Measurements from ENCODE around the gene CLTCL1. TPM values are rescaled to one million over a fixed set of nuclear protein-coding genes. Genes with fewer than 3 reads are reported as not detected.

CLTCL1 gene
- total and polyA plus RNA-seq, 4 experiments from 2014 or later = 0.80 to 1.7 TPM; not detected in 2

DNA sequence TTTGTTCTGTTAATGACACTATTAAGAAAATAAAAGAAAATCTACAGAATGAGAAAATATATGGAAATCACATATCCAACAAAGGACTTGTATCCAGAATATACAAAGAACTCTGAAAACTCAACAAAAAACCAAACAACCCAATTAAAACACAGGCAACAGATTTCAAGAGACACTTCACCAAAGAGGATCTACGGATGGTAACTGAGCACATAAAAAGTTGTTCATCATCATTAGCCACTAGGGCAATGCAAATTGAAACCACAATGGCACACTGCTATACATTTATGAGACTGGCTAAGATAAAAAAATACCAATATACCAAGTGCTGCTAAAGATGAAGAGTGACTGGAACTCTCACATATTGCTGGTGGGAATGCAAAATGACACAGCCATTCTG lies 78.5 kb downstream of the CLTCL1 start:
- CTCF ChIA-PET (ENCODE audit: partially characterized antibody) = no interaction called here
- Mint-ChIP-seq H3K4me1 (peaks cover 0 to 3% (median 2%) of the 10 kb centered on the region in 4 donors), H3K36me3 (peaks cover 0 to 8% of the 10 kb centered on the region in 2 donors), H3K27ac (no peak overlapping the region), H3K4me3 (no peak overlapping the region), H3K27me3 (peaks cover 9 to 11% of the 10 kb centered on the region in 2 donors), H3K9me3 (no peaks in the 10 kb centered on the region)
- H3K36me3 ChIP-seq (ENCODE audit: insufficient read depth, low read length) = no peaks in the 10 kb centered on the region
- H3K27me3 ChIP-seq (ENCODE audit: insufficient read depth, low read length) = no peaks in the 10 kb centered on the region
- H3K4me1 ChIP-seq (ENCODE audit: insufficient read depth, low read length) = peaks cover 1% of the 10 kb centered on the region
- no peak overlapping the region for H3K27ac ChIP-seq (ENCODE audit: low read depth, low read length)
- intact Hi-C loops (cut with micrococcal nuclease) = no loop called here
- H3K4me3 ChIP-seq (ENCODE audit: low read length in 2 of 2) = no peak overlapping the region
- no peak for DNase-seq
- POLR2A ChIA-PET (ENCODE audit: partially characterized antibody) = no interaction called here
- no peaks in the 10 kb centered on the region for H3K9me3 ChIP-seq (ENCODE audit: control insufficient read depth in 1 of 2, low read length in 2 of 2)

GRCh38 chr22:19212302-19212870 lies 79.1 kb downstream of the CLTCL1 start:
- no peak for DNase-seq
- Histone ChIP-seq H3K4me1 (ENCODE audit: insufficient read depth, low read length) (no peaks in the 10 kb centered on the region), H3K9me3 (ENCODE audit: control insufficient read depth in 1 of 2, low read length in 2 of 2) (no peaks in the 10 kb centered on the region), H3K27me3 (ENCODE audit: insufficient read depth, low read length) (no peaks in the 10 kb centered on the region), H3K27ac (ENCODE audit: low read depth, low read length) (no peak overlapping the region), H3K36me3 (ENCODE audit: insufficient read depth, low read length) (no peaks in the 10 kb centered on the region), H3K4me3 (ENCODE audit: low read length in 2 of 2) (no peak overlapping the region)
- H3K9me3 Mint-ChIP-seq = no peaks in the 10 kb centered on the region
- CTCF ChIA-PET (ENCODE audit: partially characterized antibody) = no interaction called here
- no peaks in the 10 kb centered on the region for H3K4me1 Mint-ChIP-seq
- no peak overlapping the region for H3K27ac Mint-ChIP-seq
- H3K36me3 Mint-ChIP-seq = peaks cover 0 to 8% of the 10 kb centered on the region in 2 donors
- intact Hi-C loops (cut with micrococcal nuclease) = no loop called here
- POLR2A ChIA-PET (ENCODE audit: partially characterized antibody) = interaction anchor here (0.7 kb wide), 1 partner anchor 41 kb away, joined by 3 read pairs; no protein-coding TSS in a partner anchor
- peaks cover 9 to 11% of the 10 kb centered on the region in 2 donors for H3K27me3 Mint-ChIP-seq
- H3K4me3 Mint-ChIP-seq = no peak overlapping the region

- H3K27ac Mint-ChIP-seq = no peak overlapping the region
- H3K4me1 Mint-ChIP-seq = no peaks in the 10 kb centered on the region
- peaks cover 0 to 8% of the 10 kb centered on the region in 2 donors for H3K36me3 Mint-ChIP-seq
- H3K4me3 Mint-ChIP-seq = no peak overlapping the region
- no peaks in the 10 kb centered on the region for H3K9me3 Mint-ChIP-seq
- ChIA-PET POLR2A (ENCODE audit: partially characterized antibody) (no interaction called here), CTCF (ENCODE audit: partially characterized antibody) (no interaction called here)
- Histone ChIP-seq H3K27me3 (ENCODE audit: insufficient read depth, low read length) (no peaks in the 10 kb centered on the region), H3K4me1 (ENCODE audit: insufficient read depth, low read length) (no peaks in the 10 kb centered on the region), H3K4me3 (ENCODE audit: low read length in 2 of 2) (no peak overlapping the region), H3K9me3 (ENCODE audit: control insufficient read depth in 1 of 2, low read length in 2 of 2) (no peaks in the 10 kb centered on the region), H3K27ac (ENCODE audit: low read depth, low read length) (no peak overlapping the region), H3K36me3 (ENCODE audit: insufficient read depth, low read length) (no peaks in the 10 kb centered on the region)
- no peak for DNase-seq
- intact Hi-C loops (cut with micrococcal nuclease) = no loop called here
- peaks cover 11% of the 10 kb centered on the region in 2 donors for H3K27me3 Mint-ChIP-seq
Observed at GRCh38 chr22:19210188-19210587, 81.3 kb downstream of the CLTCL1 start.

DNA sequence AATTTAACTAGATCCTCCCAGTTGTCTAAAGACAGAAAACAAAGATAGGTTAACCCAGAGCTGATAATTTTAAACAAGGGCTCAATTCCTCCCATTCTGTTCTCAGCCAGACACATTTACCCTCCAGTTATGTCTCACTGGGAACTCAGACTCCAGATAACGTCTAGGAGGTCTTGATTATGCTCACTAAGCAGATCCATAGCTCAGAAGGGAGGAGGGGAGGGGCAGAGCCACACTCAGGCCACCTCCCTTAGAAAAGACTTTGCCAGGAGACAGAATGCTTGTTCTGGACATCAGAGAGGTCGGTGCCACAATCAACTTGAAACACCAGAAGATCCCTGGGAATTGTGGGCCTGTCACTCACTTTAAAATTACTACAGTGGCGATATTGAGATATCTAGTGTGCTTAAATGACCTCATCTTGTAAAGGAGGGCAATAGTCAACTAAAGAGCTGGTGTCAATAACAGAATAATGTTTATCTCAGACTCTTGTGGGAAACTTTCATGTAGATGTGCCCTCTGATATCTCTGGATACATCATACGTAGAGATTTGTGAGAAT lies 83.2 kb downstream of the CLTCL1 start:
- DNase-seq = no peak
- H3K27ac ChIP-seq (ENCODE audit: low read depth, low read length) = no peak overlapping the region
- Mint-ChIP-seq H3K4me3 (no peak overlapping the region), H3K9me3 (no peaks in the 10 kb centered on the region), H3K36me3 (peaks cover 0 to 8% of the 10 kb centered on the region in 2 donors), H3K27me3 (peaks cover 11% of the 10 kb centered on the region in 2 donors), H3K27ac (peak overlapping the region in 1 of 7 donors; percentile 19), H3K4me1 (no peaks in the 10 kb centered on the region)
- no peaks in the 10 kb centered on the region for H3K9me3 ChIP-seq (ENCODE audit: control insufficient read depth in 1 of 2, low read length in 2 of 2)
- ChIA-PET CTCF (ENCODE audit: partially characterized antibody) (no interaction called here), POLR2A (ENCODE audit: partially characterized antibody) (no interaction called here)
- no peaks in the 10 kb centered on the region for H3K36me3 ChIP-seq (ENCODE audit: insufficient read depth, low read length)
- H3K27me3 ChIP-seq (ENCODE audit: insufficient read depth, low read length) = no peaks in the 10 kb centered on the region
- intact Hi-C loops (cut with micrococcal nuclease) = no loop called here
- H3K4me3 ChIP-seq (ENCODE audit: low read length in 2 of 2) = no peak overlapping the region
- no peaks in the 10 kb centered on the region for H3K4me1 ChIP-seq (ENCODE audit: insufficient read depth, low read length)

GRCh38 chr22:19207884-19208283 lies 83.6 kb downstream of the CLTCL1 start:
- Histone ChIP-seq H3K4me1 (ENCODE audit: insufficient read depth, low read length) (no peaks in the 10 kb centered on the region), H3K27me3 (ENCODE audit: insufficient read depth, low read length) (no peaks in the 10 kb centered on the region), H3K4me3 (ENCODE audit: low read length in 2 of 2) (no peak overlapping the region), H3K27ac (ENCODE audit: low read depth, low read length) (no peak overlapping the region), H3K9me3 (ENCODE audit: control insufficient read depth in 1 of 2, low read length in 2 of 2) (no peaks in the 10 kb centered on the region), H3K36me3 (ENCODE audit: insufficient read depth, low read length) (no peaks in the 10 kb centered on the region)
- ChIA-PET CTCF (ENCODE audit: partially characterized antibody) (no interaction called here), POLR2A (ENCODE audit: partially characterized antibody) (no interaction called here)
- Mint-ChIP-seq H3K27me3 (peaks cover 8 to 11% of the 10 kb centered on the region in 2 donors), H3K4me1 (no peaks in the 10 kb centered on the region), H3K36me3 (peaks cover 0 to 8% of the 10 kb centered on the region in 2 donors), H3K9me3 (no peaks in the 10 kb centered on the region), H3K27ac (peak overlapping the region in 1 of 7 donors; percentile 19), H3K4me3 (no peak overlapping the region)
- intact Hi-C loops (cut with micrococcal nuclease) = no loop called here
- no peak for DNase-seq

GRCh38 chr22:19207401-19207808 lies 84.1 kb downstream of the CLTCL1 start:
- Histone ChIP-seq H3K27me3 (ENCODE audit: insufficient read depth, low read length) (no peaks in the 10 kb centered on the region), H3K27ac (ENCODE audit: low read depth, low read length) (no peak overlapping the region), H3K36me3 (ENCODE audit: insufficient read depth, low read length) (no peaks in the 10 kb centered on the region), H3K9me3 (ENCODE audit: control insufficient read depth in 1 of 2, low read length in 2 of 2) (no peaks in the 10 kb centered on the region), H3K4me1 (ENCODE audit: insufficient read depth, low read length) (no peaks in the 10 kb centered on the region), H3K4me3 (ENCODE audit: low read length in 2 of 2) (no peak overlapping the region)
- peaks cover 0 to 2% (median 0%) of the 10 kb centered on the region in 8 donors for H3K9me3 Mint-ChIP-seq
- peaks cover 0 to 8% of the 10 kb centered on the region in 2 donors for H3K36me3 Mint-ChIP-seq
- intact Hi-C loops (cut with micrococcal nuclease) = no loop called here
- no peak for DNase-seq
- POLR2A ChIA-PET (ENCODE audit: partially characterized antibody) = no interaction called here
- H3K27ac Mint-ChIP-seq = peak overlapping the region in 1 of 7 donors; percentile 7
- CTCF ChIA-PET (ENCODE audit: partially characterized antibody) = no interaction called here
- no peaks in the 10 kb centered on the region for H3K4me1 Mint-ChIP-seq
- H3K4me3 Mint-ChIP-seq = no peak overlapping the region
- H3K27me3 Mint-ChIP-seq = peaks cover 6 to 11% of the 10 kb centered on the region in 2 donors

- H3K36me3 Mint-ChIP-seq = peaks cover 0 to 8% of the 10 kb centered on the region in 2 donors
- no peaks in the 10 kb centered on the region for H3K4me1 Mint-ChIP-seq
- POLR2A ChIA-PET (ENCODE audit: partially characterized antibody) = no interaction called here
- no peak overlapping the region for H3K27ac Mint-ChIP-seq
- no peak overlapping the region for H3K4me3 Mint-ChIP-seq
- no peaks in the 10 kb centered on the region for H3K27me3 ChIP-seq (ENCODE audit: insufficient read depth, low read length)
- no peaks in the 10 kb centered on the region for H3K36me3 ChIP-seq (ENCODE audit: insufficient read depth, low read length)
- H3K27me3 Mint-ChIP-seq = peaks cover 6 to 11% of the 10 kb centered on the region in 2 donors
- intact Hi-C loops (cut with micrococcal nuclease) = no loop called here
- DNase-seq = no peak
- peaks cover 0 to 2% (median 0%) of the 10 kb centered on the region in 8 donors for H3K9me3 Mint-ChIP-seq
- H3K27ac ChIP-seq (ENCODE audit: low read depth, low read length) = no peak overlapping the region
- H3K4me1 ChIP-seq (ENCODE audit: insufficient read depth, low read length) = no peaks in the 10 kb centered on the region
- H3K9me3 ChIP-seq (ENCODE audit: control insufficient read depth in 1 of 2, low read length in 2 of 2) = no peaks in the 10 kb centered on the region
- CTCF ChIA-PET (ENCODE audit: partially characterized antibody) = no interaction called here
- H3K4me3 ChIP-seq (ENCODE audit: low read length in 2 of 2) = no peak overlapping the region
Observed at GRCh38 chr22:19206287-19206686, 85.2 kb downstream of the CLTCL1 start.
